Nucleus accumbens (tissue), 56 donors: ENCODE data around the gene KLHL4.
"Not testable (repeated sequence)": the region's sequence is repeated elsewhere in the genome, so short reads cannot be mapped to it uniquely, and the experiment has no call there.

Experiments used
- DNase-seq, 56 donors: peaks; one replicate each; lab custom pipeline; 2025; lab: John Stamatoyannopoulos, UW

KLHL4 gene

GRCh38 chrX:87641439-87641838, 123.8 kb downstream of the KLHL4 start:
- DNase-seq = not testable (repeated sequence)

- DNase-seq = no peak
Measured at GRCh38 chrX:87661761-87662160, 144.2 kb downstream of the KLHL4 start.

- no peak for DNase-seq
Measured at GRCh38 chrX:87663421-87663820, 145.8 kb downstream of the KLHL4 start.

DNA sequence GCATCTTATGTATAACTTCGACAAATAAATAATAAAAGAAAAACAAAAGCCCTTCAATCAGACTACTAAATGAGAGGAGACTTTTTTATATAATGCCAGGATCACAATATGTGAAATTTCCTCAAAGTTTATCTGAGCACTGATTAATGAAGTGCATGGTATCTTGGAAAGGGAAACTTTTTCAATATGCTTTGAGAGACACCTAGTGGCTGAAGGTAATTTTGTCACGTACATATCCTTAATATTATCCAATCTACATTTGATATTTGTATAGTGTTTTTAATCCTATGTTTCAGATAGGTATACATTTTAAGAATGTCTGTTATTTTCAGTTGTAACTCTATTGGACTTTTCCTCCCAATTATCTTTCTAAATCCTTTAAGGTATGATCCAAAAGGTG, 146.8 kb downstream of the KLHL4 start:
- no peak for DNase-seq

GRCh38 chrX:87679849-87680248, 162.2 kb downstream of the KLHL4 start:
- no peak for DNase-seq

- DNase-seq = no peak
Measured at GRCh38 chrX:87687703-87688102, 170.1 kb downstream of the KLHL4 start.

- DNase-seq = not testable (repeated sequence)
Measured at GRCh38 chrX:87688113-87688748, 170.6 kb downstream of the KLHL4 start.

DNA sequence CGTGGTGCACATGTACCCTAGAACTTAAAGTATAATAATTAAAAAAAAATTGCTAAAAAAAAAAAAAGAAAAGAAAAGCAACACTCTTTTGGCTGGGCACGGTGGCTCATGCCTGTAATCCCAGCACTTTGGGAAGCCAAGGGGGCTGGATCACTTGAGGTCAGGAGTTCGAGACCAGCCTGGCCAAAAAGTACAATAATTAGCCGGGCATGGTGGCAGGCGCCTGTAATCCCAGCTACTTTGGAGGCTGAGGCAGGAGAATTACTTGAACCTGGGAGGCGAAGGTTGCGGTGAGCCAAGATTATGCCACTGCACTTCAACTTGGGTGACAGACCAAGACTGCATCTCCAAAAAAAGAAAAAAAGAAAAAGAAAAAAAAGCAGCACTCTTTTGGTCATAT, 171.6 kb downstream of the KLHL4 start:
- DNase-seq = not testable (repeated sequence)

DNA sequence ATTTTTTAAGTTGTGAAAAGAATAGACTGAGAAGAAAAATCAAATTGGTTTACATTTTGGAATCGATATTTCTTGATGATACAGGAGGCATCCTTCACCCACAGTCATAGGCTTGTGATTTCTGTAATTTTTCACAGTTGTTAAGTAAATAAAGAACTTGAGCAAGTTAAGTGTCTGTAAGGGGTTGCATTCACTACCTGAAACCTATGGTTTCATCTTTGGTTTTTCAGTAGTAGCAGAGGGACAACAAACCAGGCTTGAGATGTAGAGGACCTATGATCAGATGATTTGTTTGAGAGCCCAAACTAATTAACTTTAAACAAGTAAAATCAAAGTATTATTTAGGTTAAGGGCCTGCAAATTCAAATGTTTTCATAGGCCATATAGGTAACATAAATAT, 175.6 kb downstream of the KLHL4 start:
- no peak for DNase-seq

GRCh38 chrX:87697409-87697808, 179.8 kb downstream of the KLHL4 start:
- no peak for DNase-seq

GRCh38 chrX:87702795-87703194, 185.2 kb downstream of the KLHL4 start:
- no peak for DNase-seq

DNA sequence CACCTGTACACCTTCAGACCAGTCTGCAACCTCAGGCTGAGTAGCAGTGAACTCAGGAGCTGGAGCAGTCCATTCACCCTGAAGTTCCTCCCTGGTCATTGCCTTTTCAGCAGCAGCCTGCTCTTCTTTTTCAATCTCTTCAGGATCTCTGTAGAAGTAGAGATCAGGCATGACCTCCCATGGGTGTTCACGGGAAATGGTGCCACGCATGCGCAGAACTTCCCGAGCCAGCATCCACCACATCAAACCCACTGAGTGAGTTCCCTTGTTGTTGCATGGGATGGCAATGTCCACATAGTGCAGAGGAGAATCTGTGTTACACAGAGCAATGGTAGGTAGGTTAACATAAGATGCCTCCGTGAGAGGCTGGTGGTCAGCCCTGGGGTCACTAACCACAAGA, 185.9 kb downstream of the KLHL4 start:
- not testable (repeated sequence) for DNase-seq

GRCh38 chrX:87706134-87706533, 188.5 kb downstream of the KLHL4 start:
- DNase-seq = no peak

DNA sequence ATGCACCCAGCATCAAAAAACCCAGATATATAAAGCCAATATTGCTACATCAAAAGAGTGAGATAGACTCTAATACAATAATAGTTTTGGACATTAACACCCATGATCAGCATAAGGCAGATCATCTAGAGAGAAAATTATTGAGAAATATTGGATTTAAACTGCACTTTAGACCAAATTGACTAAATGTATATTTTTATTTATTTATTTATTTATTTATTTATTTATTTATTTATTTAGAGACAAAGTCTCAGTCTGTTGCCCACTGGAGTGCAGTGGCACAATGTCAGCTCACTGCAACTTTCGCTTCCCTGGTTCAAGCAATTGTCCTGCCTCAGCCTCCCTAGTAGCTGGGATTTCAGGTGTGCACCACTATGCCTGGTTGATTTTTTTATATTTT, 193.0 kb downstream of the KLHL4 start:
- no peak for DNase-seq
